Gastroesophageal sphincter (tissue), 3 donors: ENCODE data around the gene TMEM123.

Source experiments
- EP300 ChIP-seq: sonication (generic); formaldehyde crosslinking; IDR thresholded peaks from one replicate; pipeline ENCODE4 v1.6.1; 2017; ENCODE audit warnings: antibody characterized with exemption, mild to moderate bottlenecking
- TF ChIP-seq, protein P1 (sequence below), 4 experiments: fragments of 200-600 bp in 2 of 4; fragments of 450-650 bp in 2 of 4; sonication (generic) in 1 of 4; IDR thresholded peaks; one replicate each; pipeline ENCODE4 v1.5.1; 2017 to 2019; ENCODE audit warnings: antibody characterized with exemption in 4 of 4, mild to moderate bottlenecking in 2 of 4, moderate library complexity in 2 of 4

DNA sequence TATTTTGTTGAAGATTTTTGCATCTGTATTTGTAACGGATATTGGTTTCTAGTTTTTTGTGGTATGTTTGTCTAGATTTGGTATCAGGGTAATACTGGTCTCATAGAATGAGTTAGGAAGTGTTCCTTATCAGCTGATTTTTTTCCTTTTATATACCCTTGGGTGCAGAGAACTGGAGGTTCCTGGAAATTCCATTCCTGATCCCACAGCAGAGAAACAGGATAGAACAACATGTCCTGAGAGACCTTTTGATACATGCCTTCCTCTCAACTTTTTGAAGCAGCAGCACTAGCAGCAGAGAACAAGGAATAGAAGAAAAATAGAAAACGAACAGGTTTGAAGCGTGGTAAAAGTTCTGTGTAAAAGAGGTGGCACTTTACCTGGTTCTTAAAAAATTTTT lies 68.7 kb downstream of the TMEM123 start:
- TF ChIP-seq, protein P1, sequence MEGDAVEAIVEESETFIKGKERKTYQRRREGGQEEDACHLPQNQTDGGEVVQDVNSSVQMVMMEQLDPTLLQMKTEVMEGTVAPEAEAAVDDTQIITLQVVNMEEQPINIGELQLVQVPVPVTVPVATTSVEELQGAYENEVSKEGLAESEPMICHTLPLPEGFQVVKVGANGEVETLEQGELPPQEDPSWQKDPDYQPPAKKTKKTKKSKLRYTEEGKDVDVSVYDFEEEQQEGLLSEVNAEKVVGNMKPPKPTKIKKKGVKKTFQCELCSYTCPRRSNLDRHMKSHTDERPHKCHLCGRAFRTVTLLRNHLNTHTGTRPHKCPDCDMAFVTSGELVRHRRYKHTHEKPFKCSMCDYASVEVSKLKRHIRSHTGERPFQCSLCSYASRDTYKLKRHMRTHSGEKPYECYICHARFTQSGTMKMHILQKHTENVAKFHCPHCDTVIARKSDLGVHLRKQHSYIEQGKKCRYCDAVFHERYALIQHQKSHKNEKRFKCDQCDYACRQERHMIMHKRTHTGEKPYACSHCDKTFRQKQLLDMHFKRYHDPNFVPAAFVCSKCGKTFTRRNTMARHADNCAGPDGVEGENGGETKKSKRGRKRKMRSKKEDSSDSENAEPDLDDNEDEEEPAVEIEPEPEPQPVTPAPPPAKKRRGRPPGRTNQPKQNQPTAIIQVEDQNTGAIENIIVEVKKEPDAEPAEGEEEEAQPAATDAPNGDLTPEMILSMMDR (IDR thresholded peaks at IDR 0.05): no peak
- TF ChIP-seq EP300: no peak
